Measurements from ENCODE around the gene HNRNPUL2. TPM values are rescaled to one million over a fixed set of nuclear protein-coding genes. Genes with fewer than 3 reads are reported as not detected.

Gene HNRNPUL2
- total and polyA plus RNA-seq, 9 of the 15 experiments (the other 6 are each of a cell fraction or from before 2014, with no cell fraction given), result 0.89 to 44.3 (median 15.2) TPM

DNA sequence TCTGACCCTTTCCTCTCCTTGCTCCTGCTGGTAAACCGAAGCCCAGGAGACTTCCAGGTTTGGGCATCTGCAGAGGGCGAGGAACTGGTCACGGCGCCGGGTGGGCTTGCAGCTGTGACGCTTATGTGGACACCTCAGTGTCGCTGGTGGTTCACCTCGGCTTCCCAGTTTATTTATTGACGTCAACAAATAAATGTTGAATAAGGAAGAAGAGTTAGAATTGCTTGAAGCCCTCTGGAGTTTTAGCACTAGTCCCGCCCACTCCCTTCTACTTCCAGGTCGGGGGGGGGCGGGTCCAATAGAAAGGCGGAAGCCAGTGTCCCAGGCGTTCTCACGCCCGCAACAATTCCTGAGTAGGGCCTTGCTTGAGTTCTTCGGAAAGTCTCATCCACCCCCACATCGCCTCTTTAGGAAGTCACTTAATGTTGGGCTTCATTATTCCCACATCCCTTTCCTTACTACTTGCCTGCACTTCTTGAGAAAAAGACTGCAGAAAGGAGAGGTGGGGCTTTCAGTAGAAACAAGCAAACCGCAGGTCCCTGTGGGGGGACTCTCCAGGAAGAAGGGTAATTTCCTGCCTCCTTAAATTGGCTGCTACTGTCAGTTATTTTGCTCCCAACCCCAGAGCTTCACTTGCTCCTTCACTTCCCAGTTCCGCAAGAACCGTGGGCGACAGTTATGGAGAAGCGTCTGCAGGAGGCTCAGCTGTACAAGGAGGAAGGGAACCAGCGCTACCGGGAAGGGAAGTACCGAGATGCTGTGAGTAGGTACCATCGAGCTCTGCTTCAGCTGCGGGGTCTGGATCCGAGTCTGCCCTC, 1.1 kb upstream of the HNRNPUL2 start, which contains the start of gene TTC9C (continued):
- TF ChIP-seq, protein P1, sequence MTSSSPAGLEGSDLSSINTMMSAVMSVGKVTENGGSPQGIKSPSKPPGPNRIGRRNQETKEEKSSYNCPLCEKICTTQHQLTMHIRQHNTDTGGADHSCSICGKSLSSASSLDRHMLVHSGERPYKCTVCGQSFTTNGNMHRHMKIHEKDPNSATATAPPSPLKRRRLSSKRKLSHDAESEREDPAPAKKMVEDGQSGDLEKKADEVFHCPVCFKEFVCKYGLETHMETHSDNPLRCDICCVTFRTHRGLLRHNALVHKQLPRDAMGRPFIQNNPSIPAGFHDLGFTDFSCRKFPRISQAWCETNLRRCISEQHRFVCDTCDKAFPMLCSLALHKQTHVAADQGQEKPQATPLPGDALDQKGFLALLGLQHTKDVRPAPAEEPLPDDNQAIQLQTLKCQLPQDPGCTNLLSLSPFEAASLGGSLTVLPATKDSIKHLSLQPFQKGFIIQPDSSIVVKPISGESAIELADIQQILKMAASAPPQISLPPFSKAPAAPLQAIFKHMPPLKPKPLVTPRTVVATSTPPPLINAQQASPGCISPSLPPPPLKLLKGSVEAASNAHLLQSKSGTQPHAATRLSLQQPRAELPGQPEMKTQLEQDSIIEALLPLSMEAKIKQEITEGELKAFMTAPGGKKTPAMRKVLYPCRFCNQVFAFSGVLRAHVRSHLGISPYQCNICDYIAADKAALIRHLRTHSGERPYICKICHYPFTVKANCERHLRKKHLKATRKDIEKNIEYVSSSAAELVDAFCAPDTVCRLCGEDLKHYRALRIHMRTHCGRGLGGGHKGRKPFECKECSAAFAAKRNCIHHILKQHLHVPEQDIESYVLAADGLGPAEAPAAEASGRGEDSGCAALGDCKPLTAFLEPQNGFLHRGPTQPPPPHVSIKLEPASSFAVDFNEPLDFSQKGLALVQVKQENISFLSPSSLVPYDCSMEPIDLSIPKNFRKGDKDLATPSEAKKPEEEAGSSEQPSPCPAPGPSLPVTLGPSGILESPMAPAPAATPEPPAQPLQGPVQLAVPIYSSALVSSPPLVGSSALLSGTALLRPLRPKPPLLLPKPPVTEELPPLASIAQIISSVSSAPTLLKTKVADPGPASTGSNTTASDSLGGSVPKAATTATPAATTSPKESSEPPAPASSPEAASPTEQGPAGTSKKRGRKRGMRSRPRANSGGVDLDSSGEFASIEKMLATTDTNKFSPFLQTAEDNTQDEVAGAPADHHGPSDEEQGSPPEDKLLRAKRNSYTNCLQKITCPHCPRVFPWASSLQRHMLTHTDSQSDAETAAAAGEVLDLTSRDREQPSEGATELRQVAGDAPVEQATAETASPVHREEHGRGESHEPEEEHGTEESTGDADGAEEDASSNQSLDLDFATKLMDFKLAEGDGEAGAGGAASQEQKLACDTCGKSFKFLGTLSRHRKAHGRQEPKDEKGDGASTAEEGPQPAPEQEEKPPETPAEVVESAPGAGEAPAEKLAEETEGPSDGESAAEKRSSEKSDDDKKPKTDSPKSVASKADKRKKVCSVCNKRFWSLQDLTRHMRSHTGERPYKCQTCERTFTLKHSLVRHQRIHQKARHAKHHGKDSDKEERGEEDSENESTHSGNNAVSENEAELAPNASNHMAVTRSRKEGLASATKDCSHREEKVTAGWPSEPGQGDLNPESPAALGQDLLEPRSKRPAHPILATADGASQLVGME (CRISPR knock-in tag; IDR thresholded peaks at IDR 0.05), result 0 out of 2 replicates have a peak, but pooled peaks have one; percentile 47
- TF ChIP-seq ESRRA (IDR thresholded peaks at IDR 0.05; ENCODE audit: borderline replicate concordance, low read depth) (0 out of 2 replicates have a peak, but pooled peaks have one; percentile 49), ZNF764 (CRISPR knock-in tag; IDR thresholded peaks at IDR 0.05; ENCODE audit: low read depth) (no peak), CEBPB (tag; IDR thresholded peaks at IDR 0.05) (peak; percentile 5; the same call in 1 of the 2 replicates), NCOA1 (IDR thresholded peaks at IDR 0.05; ENCODE audit: low read depth) (no peak), SIN3B (IDR thresholded peaks at IDR 0.05; ENCODE audit: low read depth) (peak; percentile 42), BCOR (IDR thresholded peaks at IDR 0.05) (no peak), MAZ (CRISPR knock-in tag; conservative IDR thresholded peaks at IDR 0.05 in 1 of 2, IDR thresholded peaks at IDR 0.05 in 1 of 2) (peak in 1 of 2 experiments; percentile 25; a peak in 2 of 4 replicates), EZH2 (IDR thresholded peaks at IDR 0.05; ENCODE audit: borderline replicate concordance, low read depth, low read length) (no peak), POLR2AphosphoS5 (IDR thresholded peaks at IDR 0.05; ENCODE audit: control insufficient read depth, insufficient read depth, low read depth, low read length) (peak; percentile 38; the same call in 1 of the 2 replicates), ZFX (CRISPR knock-in tag; IDR thresholded peaks at IDR 0.05) (peak; percentile 50), ZNF184 (CRISPR knock-in tag; IDR thresholded peaks at IDR 0.05) (no peak), JUND (IDR thresholded peaks at IDR 0.05; ENCODE audit: borderline replicate concordance, low read depth, low read length) (no peak), JUND (tag; IDR thresholded peaks at IDR 0.05; ENCODE audit: borderline replicate concordance, low read depth, low read length) (peak; percentile 45; the same call in 1 of the 3 replicates), CHD1 (IDR thresholded peaks at IDR 0.05; ENCODE audit: low read length) (peak; percentile 57), PHF20 (IDR thresholded peaks at IDR 0.05; ENCODE audit: partially characterized antibody) (peak; percentile 91), SREBF1 (IDR thresholded peaks at IDR 0.05; ENCODE audit: borderline replicate concordance, low read depth, low read length) (0 out of 2 replicates have a peak, but pooled peaks have one; percentile 33), HDAC1 (IDR thresholded peaks at IDR 0.05) (peak in 1 of 2 experiments; percentile 87; a peak in 2 of 4 replicates)
- TF ChIP-seq, protein P2, sequence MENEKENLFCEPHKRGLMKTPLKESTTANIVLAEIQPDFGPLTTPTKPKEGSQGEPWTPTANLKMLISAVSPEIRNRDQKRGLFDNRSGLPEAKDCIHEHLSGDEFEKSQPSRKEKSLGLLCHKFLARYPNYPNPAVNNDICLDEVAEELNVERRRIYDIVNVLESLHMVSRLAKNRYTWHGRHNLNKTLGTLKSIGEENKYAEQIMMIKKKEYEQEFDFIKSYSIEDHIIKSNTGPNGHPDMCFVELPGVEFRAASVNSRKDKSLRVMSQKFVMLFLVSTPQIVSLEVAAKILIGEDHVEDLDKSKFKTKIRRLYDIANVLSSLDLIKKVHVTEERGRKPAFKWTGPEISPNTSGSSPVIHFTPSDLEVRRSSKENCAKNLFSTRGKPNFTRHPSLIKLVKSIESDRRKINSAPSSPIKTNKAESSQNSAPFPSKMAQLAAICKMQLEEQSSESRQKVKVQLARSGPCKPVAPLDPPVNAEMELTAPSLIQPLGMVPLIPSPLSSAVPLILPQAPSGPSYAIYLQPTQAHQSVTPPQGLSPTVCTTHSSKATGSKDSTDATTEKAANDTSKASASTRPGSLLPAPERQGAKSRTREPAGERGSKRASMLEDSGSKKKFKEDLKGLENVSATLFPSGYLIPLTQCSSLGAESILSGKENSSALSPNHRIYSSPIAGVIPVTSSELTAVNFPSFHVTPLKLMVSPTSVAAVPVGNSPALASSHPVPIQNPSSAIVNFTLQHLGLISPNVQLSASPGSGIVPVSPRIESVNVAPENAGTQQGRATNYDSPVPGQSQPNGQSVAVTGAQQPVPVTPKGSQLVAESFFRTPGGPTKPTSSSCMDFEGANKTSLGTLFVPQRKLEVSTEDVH (IDR thresholded peaks at IDR 0.05; ENCODE audit: low read depth, partially characterized antibody), result peak; percentile 87
